ENCODE data around the gene ILRUN.

DNA sequence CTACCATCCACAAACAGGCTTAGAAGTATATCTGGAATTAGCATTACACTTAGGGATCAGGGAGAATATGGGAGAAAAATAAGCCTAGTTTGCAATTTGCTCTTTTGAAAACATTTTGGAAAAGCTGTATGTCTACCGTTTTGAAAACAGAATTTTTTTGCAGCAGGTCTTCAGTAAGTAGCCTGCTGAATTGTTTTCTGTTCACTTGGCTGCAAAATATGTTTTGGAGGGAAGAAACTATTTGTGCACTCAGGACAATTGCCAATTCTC lies 39.6 kb downstream of the ILRUN start:
- TF ChIP-seq POLR2AphosphoS5 (IDR thresholded peaks at IDR 0.05; ENCODE audit: low read depth, low read length) (no peak), POLR2A (IDR thresholded peaks at IDR 0.05; ENCODE audit: low read depth, low read length) (no peak), TAF1 (IDR thresholded peaks at IDR 0.05; ENCODE audit: borderline replicate concordance, low read depth, low read length) (no peak)

Measured in GM12892 (cell line).